Lower leg skin (tissue), 3 donors: ENCODE data around the gene NMRK2.

ENCODE experiments used
- POLR2A ChIP-seq, 2 donors: fragments of 450-650 bp; IDR thresholded peaks; one replicate each; pipeline ENCODE4 v1.6.1; 2016 to 2017; ENCODE audit warnings: antibody characterized with exemption in 2 of 2, mild to moderate bottlenecking in 1 of 2, moderate library complexity in 1 of 2
- TF ChIP-seq, protein P1 (sequence below), 3 donors: fragments of 450-650 bp; IDR thresholded peaks; one replicate each; pipeline ENCODE4 v1.5.1; 2016; ENCODE audit warnings: antibody characterized with exemption in 3 of 3, mild to moderate bottlenecking in 3 of 3, moderate library complexity in 2 of 3

GRCh38 chr19:3975637-3976087 lies 42.8 kb downstream of the NMRK2 start:
- TF ChIP-seq, protein P1, sequence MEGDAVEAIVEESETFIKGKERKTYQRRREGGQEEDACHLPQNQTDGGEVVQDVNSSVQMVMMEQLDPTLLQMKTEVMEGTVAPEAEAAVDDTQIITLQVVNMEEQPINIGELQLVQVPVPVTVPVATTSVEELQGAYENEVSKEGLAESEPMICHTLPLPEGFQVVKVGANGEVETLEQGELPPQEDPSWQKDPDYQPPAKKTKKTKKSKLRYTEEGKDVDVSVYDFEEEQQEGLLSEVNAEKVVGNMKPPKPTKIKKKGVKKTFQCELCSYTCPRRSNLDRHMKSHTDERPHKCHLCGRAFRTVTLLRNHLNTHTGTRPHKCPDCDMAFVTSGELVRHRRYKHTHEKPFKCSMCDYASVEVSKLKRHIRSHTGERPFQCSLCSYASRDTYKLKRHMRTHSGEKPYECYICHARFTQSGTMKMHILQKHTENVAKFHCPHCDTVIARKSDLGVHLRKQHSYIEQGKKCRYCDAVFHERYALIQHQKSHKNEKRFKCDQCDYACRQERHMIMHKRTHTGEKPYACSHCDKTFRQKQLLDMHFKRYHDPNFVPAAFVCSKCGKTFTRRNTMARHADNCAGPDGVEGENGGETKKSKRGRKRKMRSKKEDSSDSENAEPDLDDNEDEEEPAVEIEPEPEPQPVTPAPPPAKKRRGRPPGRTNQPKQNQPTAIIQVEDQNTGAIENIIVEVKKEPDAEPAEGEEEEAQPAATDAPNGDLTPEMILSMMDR (IDR thresholded peaks at IDR 0.05): no peak
- TF ChIP-seq POLR2A (IDR thresholded peaks at IDR 0.05): no peak
